DOHH2 (cell line): ENCODE data around the gene NAALADL2.

Experiments used
- EZH2phosphoT487 ChIP-seq: fragments of 200-600 bp; sonication (generic); IDR thresholded peaks from 2 replicates; pipeline ENCODE4 v1.6.1; 2017; ENCODE audit warnings: borderline replicate concordance, mild to moderate bottlenecking, antibody characterized with exemption, low read length, moderate library complexity, mixed read lengths
- TF ChIP-seq, protein P1 (sequence below): fragments of 200-600 bp; sonication (generic); IDR thresholded peaks from one replicate; pipeline ENCODE4 v1.5.1; 2014; ENCODE audit warnings: antibody characterized with exemption, mild to moderate bottlenecking, low read depth, low read length; ENCODE audit not compliant: poor library complexity, severe bottlenecking

GRCh38 chr3:175378348-175378747, 519.2 kb downstream of the NAALADL2 start:
- TF ChIP-seq, protein P1, sequence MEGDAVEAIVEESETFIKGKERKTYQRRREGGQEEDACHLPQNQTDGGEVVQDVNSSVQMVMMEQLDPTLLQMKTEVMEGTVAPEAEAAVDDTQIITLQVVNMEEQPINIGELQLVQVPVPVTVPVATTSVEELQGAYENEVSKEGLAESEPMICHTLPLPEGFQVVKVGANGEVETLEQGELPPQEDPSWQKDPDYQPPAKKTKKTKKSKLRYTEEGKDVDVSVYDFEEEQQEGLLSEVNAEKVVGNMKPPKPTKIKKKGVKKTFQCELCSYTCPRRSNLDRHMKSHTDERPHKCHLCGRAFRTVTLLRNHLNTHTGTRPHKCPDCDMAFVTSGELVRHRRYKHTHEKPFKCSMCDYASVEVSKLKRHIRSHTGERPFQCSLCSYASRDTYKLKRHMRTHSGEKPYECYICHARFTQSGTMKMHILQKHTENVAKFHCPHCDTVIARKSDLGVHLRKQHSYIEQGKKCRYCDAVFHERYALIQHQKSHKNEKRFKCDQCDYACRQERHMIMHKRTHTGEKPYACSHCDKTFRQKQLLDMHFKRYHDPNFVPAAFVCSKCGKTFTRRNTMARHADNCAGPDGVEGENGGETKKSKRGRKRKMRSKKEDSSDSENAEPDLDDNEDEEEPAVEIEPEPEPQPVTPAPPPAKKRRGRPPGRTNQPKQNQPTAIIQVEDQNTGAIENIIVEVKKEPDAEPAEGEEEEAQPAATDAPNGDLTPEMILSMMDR = no peak
- TF ChIP-seq EZH2phosphoT487 = no peak
